Ishikawa (cell line): Measurements from ENCODE around the gene ARHGEF17.

ENCODE experiments used
- CEBPB ChIP-seq: IDR thresholded peaks from 2 replicates; pipeline ENCODE4 v1.6.1; 2012
- CREB1 ChIP-seq: IDR thresholded peaks from 2 replicates; pipeline ENCODE4 v1.6.1; 2012; ENCODE audit warnings: low read depth
- EGR1 ChIP-seq: IDR thresholded peaks from 2 replicates; pipeline ENCODE4 v1.6.1; 2012
- EP300 ChIP-seq: IDR thresholded peaks from 2 replicates; pipeline ENCODE4 v1.6.1; 2012; ENCODE audit warnings: borderline replicate concordance
- FOXM1 ChIP-seq: IDR thresholded peaks from 2 replicates; pipeline ENCODE4 v1.6.1; 2012; ENCODE audit warnings: low read depth, borderline replicate concordance
- NFIC ChIP-seq: IDR thresholded peaks from 2 replicates; pipeline ENCODE4 v1.6.1; 2012
- RAD21 ChIP-seq: IDR thresholded peaks from 2 replicates; pipeline ENCODE4 v1.6.1; 2012; ENCODE audit warnings: low read depth
- TAF1 ChIP-seq: IDR thresholded peaks from 2 replicates; pipeline ENCODE4 v1.6.1; 2012; ENCODE audit warnings: low read depth, mild to moderate bottlenecking
- TCF12 ChIP-seq: IDR thresholded peaks from 2 replicates; pipeline ENCODE4 v1.6.1; 2012; ENCODE audit warnings: low read depth
- TEAD4 ChIP-seq: IDR thresholded peaks from 2 replicates; pipeline ENCODE4 v1.6.1; 2012
- USF1 ChIP-seq: IDR thresholded peaks from 2 replicates; pipeline ENCODE4 v1.6.1; 2012
- YY1 ChIP-seq: IDR thresholded peaks from 2 replicates; pipeline ENCODE4 v1.6.1; 2012; ENCODE audit warnings: low read depth
- ZBTB7A ChIP-seq: IDR thresholded peaks from 2 replicates; pipeline ENCODE4 v1.6.1; 2012; ENCODE audit warnings: low read depth
- TF ChIP-seq, protein P1 (sequence below): IDR thresholded peaks from 2 replicates; pipeline ENCODE4 v1.6.1; 2012
- TF ChIP-seq, protein P2 (sequence below): IDR thresholded peaks from 2 replicates; pipeline ENCODE4 v1.6.1; 2012; ENCODE audit warnings: low read depth, mild to moderate bottlenecking

Gene ARHGEF17

DNA sequence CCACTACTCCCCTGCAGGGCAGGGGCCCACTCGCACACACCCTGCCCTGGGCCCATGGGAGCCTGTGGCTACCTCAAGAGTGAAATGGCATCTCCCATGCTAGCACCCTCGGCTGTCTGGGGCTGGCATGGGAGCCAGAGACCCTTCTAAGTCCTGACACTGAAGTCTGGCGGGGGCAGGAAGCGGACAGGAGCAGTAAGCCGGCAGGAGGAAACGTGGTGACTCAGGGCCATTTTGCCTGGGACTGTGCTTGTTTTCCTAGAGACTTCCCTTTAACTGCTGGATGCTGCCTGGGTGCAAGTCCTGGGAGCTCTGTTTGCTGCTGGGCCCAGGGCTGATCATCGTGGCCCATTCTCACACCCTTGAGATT is 84.9 kb downstream of the ARHGEF17 start:
- TF ChIP-seq, protein P1, sequence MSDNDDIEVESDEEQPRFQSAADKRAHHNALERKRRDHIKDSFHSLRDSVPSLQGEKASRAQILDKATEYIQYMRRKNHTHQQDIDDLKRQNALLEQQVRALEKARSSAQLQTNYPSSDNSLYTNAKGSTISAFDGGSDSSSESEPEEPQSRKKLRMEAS, result no peak
- no peak for TF ChIP-seq USF1
- no peak for TF ChIP-seq EGR1
- no peak for TF ChIP-seq TEAD4
- TF ChIP-seq, protein P2, sequence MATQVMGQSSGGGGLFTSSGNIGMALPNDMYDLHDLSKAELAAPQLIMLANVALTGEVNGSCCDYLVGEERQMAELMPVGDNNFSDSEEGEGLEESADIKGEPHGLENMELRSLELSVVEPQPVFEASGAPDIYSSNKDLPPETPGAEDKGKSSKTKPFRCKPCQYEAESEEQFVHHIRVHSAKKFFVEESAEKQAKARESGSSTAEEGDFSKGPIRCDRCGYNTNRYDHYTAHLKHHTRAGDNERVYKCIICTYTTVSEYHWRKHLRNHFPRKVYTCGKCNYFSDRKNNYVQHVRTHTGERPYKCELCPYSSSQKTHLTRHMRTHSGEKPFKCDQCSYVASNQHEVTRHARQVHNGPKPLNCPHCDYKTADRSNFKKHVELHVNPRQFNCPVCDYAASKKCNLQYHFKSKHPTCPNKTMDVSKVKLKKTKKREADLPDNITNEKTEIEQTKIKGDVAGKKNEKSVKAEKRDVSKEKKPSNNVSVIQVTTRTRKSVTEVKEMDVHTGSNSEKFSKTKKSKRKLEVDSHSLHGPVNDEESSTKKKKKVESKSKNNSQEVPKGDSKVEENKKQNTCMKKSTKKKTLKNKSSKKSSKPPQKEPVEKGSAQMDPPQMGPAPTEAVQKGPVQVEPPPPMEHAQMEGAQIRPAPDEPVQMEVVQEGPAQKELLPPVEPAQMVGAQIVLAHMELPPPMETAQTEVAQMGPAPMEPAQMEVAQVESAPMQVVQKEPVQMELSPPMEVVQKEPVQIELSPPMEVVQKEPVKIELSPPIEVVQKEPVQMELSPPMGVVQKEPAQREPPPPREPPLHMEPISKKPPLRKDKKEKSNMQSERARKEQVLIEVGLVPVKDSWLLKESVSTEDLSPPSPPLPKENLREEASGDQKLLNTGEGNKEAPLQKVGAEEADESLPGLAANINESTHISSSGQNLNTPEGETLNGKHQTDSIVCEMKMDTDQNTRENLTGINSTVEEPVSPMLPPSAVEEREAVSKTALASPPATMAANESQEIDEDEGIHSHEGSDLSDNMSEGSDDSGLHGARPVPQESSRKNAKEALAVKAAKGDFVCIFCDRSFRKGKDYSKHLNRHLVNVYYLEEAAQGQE, result no peak
- TF ChIP-seq CREB1, result no peak
- TF ChIP-seq RAD21, result no peak
- TF ChIP-seq TCF12, result no peak
- no peak for TF ChIP-seq FOXM1
- no peak for TF ChIP-seq TAF1
- TF ChIP-seq EP300, result no peak
- TF ChIP-seq ZBTB7A, result no peak
- no peak for TF ChIP-seq NFIC
- TF ChIP-seq CEBPB, result no peak
- no peak for TF ChIP-seq YY1

DNA sequence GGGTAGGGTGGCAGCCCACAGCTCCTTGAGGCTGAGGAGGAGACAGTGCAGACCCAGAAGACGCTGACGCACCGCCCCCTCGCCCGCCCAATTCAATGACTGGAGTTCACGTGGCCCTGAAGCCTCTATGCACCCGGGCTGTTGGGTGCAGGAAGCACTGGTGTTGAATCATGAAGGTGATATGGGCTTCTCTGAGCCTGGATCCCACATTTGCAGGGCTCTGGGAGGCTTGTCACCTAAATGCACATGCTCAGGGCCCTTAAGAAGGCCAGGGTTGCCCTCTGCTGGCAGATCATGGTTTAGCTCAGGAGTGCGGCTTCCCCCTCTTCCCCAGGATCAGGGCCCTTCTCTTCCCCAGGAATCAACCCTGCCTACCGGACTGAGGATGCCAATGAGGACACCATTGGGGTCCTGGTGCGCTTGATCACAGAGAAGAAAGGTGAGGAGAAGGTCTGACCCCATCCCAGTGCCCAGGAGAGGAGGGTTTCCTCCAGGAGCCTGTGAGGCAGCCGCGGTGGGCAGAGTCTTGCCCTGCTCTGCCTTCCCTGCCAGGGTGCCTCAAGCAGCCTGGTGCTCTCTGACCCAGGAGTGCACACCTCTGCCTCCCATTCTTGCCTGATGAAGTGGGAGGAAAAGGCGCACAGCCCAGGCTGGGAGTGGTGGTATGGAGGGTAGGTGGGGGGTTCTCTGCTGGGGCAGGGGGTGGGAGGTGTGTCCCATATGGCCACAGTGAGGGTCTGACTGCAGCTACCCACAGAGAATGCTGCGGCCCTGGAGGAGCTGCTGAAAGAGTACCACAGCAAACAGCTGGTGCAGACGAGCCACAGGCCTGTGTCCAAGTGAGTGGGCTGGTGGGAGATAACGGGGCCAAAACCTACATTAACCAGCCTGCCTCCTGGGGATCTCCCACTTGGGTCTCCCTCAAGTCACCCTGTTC is 85.7 kb downstream of the ARHGEF17 start:
- TF ChIP-seq, protein P1, result peak; percentile 67
- no peak for TF ChIP-seq CREB1
- TF ChIP-seq CEBPB, result no peak
- no peak for TF ChIP-seq FOXM1
- no peak for TF ChIP-seq TEAD4
- peak; percentile 92 for TF ChIP-seq RAD21

- TF ChIP-seq ZBTB7A (no peak), FOXM1 (no peak), TEAD4 (no peak), TAF1 (no peak), EGR1 (no peak), YY1 (no peak), RAD21 (no peak), EP300 (no peak), TCF12 (no peak), CEBPB (no peak), USF1 (no peak), CREB1 (no peak)
- TF ChIP-seq, protein P1, result no peak
Measured at GRCh38 chr11:73394416-73395296, 86.6 kb downstream of the ARHGEF17 start.

- TF ChIP-seq TCF12, result no peak
- no peak for TF ChIP-seq TEAD4
- TF ChIP-seq TAF1, result no peak
Measured at GRCh38 chr11:73395297-73396208, 87.5 kb downstream of the ARHGEF17 start.

- TF ChIP-seq NFIC, result no peak
- no peak for TF ChIP-seq TCF12
- TF ChIP-seq, protein P2, result no peak
- no peak for TF ChIP-seq CREB1
- TF ChIP-seq TAF1, result no peak
Measured at GRCh38 chr11:73396251-73396930, 88.3 kb downstream of the ARHGEF17 start.
